Mesothelial cell of epicardium (in vitro differentiated cells): Measurements from ENCODE around the gene F8. TPM values are rescaled to one million over a fixed set of nuclear protein-coding genes. Genes with fewer than 3 reads are reported as not detected.

ENCODE experiments used
- DNase-seq, 2 experiments: peaks; one replicate each; pipeline ENCODE4 v3.0.0; 2021; ENCODE audit warnings: low spot score in 2 of 2; ENCODE audit not compliant: unreplicated experiment in 2 of 2
- H3K27ac Mint-ChIP-seq: 2 replicates; pipeline ENCODE4 v1.8.0; 2021; ENCODE audit warnings: mixed read lengths
- H3K27me3 Mint-ChIP-seq: 2 replicates; pipeline ENCODE4 v1.8.0; 2021; ENCODE audit warnings: low read depth, mixed read lengths
- H3K36me3 Mint-ChIP-seq: 2 replicates; pipeline ENCODE4 v1.8.0; 2021; ENCODE audit warnings: mixed read lengths
- H3K4me1 Mint-ChIP-seq: 2 replicates; pipeline ENCODE4 v1.8.0; 2021; ENCODE audit warnings: mixed read lengths
- H3K4me3 Mint-ChIP-seq: 2 replicates; pipeline ENCODE4 v1.8.0; 2021; ENCODE audit warnings: mild to moderate bottlenecking, moderate library complexity, mixed read lengths
- H3K9me3 Mint-ChIP-seq: 2 replicates; pipeline ENCODE4 v1.8.0; 2021; ENCODE audit warnings: mixed read lengths
- total RNA-seq: library from RNA; stranded (reverse); gene quantifications from 3 replicates; pipeline ENCODE4 v1.2.1, GENCODE V29; 2021
- TF ChIP-seq, protein P1 (sequence below): fragments of 200-600 bp; sonication (generic); IDR thresholded peaks from one replicate; pipeline ENCODE4 v1.5.0; 2021; ENCODE audit warnings: antibody characterized with exemption; ENCODE audit not compliant: unreplicated experiment

Gene F8
- total RNA-seq, 1 donor from 2014 or later: 3.9 TPM

DNA sequence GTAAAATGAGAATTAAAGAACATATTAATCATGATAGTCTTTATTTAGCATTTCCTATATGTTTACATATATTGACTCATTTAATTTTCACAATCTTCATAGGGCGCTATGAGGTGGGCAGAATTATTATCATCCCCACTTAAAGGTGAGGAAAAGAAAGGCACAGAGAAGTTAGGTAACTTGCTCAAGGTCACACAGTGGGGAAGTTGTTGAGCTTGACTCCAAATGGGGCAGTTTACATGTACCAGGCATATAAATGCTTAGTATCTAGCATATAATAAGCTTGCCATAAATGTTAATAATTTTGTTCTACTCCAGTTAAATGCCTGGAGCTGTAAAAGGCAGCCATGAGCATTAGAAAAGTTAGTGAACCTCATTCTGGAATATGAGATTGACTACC lies 46.9 kb upstream of the F8 start:
- Mint-ChIP-seq H3K4me3 (peak overlapping the region; percentile 76), H3K27ac (no peak overlapping the region), H3K9me3 (peaks cover 15% of the 10 kb centered on the region), H3K4me1 (peaks cover 18% of the 10 kb centered on the region), H3K36me3 (peaks cover 8% of the 10 kb centered on the region), H3K27me3 (no peaks in the 10 kb centered on the region)
- no peak for DNase-seq
- TF ChIP-seq, protein P1, sequence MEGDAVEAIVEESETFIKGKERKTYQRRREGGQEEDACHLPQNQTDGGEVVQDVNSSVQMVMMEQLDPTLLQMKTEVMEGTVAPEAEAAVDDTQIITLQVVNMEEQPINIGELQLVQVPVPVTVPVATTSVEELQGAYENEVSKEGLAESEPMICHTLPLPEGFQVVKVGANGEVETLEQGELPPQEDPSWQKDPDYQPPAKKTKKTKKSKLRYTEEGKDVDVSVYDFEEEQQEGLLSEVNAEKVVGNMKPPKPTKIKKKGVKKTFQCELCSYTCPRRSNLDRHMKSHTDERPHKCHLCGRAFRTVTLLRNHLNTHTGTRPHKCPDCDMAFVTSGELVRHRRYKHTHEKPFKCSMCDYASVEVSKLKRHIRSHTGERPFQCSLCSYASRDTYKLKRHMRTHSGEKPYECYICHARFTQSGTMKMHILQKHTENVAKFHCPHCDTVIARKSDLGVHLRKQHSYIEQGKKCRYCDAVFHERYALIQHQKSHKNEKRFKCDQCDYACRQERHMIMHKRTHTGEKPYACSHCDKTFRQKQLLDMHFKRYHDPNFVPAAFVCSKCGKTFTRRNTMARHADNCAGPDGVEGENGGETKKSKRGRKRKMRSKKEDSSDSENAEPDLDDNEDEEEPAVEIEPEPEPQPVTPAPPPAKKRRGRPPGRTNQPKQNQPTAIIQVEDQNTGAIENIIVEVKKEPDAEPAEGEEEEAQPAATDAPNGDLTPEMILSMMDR: no peak

DNA sequence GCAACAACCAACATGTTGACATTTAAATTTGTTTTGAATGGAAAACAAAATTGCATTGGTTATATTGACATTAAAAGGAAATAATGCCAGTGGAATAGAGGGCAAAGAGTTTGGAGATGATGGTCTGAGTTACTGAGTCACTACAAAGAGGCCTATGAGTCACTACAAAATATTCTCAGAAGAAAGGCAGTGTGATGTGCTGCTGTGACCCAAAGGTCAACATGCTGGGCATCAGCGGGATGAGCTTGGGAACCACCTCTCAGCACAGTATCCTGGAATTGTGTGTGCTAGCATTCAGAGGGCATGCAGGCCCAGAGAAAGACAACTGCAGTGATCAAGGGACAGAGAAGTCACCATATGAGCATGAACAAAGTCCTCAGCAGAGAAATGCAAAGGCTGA lies 45.6 kb upstream of the F8 start:
- DNase-seq: no peak

DNA sequence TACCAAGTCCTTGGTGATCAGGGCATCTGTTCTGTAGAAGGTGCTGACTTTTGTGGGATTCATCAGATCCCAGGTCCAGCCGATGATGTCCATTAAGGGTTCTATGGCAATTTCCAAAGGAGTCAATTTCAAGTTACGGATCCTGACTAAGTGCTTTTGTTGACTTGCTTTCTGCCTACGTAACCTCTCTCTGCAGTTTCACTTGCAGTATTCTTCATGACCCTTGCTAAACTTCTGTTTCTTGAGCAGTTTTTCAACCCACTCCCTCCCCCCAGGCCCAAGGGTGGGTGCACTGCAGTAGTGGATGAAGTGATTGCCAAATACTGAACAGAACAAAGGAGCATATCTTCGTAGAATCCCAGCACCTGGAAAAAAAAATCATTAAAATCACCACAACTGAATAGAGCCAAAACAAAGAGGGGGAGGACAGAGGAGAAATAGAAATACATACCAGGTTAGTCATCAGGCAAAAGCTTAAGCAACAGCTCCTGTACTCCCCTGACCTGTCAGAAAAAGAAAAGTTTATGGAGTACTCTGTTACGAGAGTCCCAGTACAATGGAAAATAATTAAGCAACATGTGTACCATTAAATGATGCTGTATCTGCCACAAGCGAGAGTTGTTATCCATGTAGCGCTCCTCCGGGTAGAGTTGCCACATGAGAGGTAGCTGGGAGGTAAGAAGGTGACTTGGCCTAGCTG lies 42.7 kb upstream of the F8 start:
- no peaks in the 10 kb centered on the region for H3K27me3 Mint-ChIP-seq
- no peak for DNase-seq
- H3K36me3 Mint-ChIP-seq: peaks cover 4% of the 10 kb centered on the region
- H3K9me3 Mint-ChIP-seq: peaks cover 4% of the 10 kb centered on the region
- H3K4me1 Mint-ChIP-seq: peaks cover 7% of the 10 kb centered on the region
- H3K4me3 Mint-ChIP-seq: no peak overlapping the region
- TF ChIP-seq, protein P1: no peak
- H3K27ac Mint-ChIP-seq: peak overlapping the region; percentile 35

More for the DNA sequence above, 45.6 kb upstream of the F8 start:
- peaks cover 5% of the 10 kb centered on the region for H3K9me3 Mint-ChIP-seq
- no peak overlapping the region for H3K4me3 Mint-ChIP-seq
- TF ChIP-seq, protein P1: no peak
- H3K27ac Mint-ChIP-seq: no peak overlapping the region
- peaks cover 17% of the 10 kb centered on the region for H3K4me1 Mint-ChIP-seq
- no peaks in the 10 kb centered on the region for H3K27me3 Mint-ChIP-seq
- H3K36me3 Mint-ChIP-seq: peaks cover 3% of the 10 kb centered on the region

DNA sequence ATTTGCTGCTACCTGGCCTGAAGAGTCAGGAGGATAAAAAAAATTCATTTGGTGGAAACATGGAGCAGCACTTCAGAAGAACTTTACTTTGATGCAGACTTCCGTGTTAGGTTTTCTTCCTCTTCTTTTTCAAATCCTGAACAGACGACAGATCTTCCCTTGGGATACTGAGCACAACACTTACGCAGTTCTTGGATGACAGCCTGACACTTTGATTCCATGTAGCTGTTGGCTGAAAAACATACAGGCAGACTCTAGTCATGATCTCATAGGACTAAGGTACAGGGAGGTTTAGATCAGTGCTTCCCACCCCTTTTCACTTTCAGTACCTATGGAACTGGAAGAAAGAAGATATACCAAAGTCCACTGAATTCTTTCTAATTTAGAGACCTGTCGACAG lies 39.2 kb upstream of the F8 start:
- Mint-ChIP-seq H3K4me3 (no peak overlapping the region), H3K27ac (no peak overlapping the region), H3K27me3 (no peaks in the 10 kb centered on the region), H3K4me1 (no peaks in the 10 kb centered on the region), H3K9me3 (peaks cover 4% of the 10 kb centered on the region), H3K36me3 (peaks cover 4% of the 10 kb centered on the region)
- no peak for DNase-seq
- TF ChIP-seq, protein P1: no peak

DNA sequence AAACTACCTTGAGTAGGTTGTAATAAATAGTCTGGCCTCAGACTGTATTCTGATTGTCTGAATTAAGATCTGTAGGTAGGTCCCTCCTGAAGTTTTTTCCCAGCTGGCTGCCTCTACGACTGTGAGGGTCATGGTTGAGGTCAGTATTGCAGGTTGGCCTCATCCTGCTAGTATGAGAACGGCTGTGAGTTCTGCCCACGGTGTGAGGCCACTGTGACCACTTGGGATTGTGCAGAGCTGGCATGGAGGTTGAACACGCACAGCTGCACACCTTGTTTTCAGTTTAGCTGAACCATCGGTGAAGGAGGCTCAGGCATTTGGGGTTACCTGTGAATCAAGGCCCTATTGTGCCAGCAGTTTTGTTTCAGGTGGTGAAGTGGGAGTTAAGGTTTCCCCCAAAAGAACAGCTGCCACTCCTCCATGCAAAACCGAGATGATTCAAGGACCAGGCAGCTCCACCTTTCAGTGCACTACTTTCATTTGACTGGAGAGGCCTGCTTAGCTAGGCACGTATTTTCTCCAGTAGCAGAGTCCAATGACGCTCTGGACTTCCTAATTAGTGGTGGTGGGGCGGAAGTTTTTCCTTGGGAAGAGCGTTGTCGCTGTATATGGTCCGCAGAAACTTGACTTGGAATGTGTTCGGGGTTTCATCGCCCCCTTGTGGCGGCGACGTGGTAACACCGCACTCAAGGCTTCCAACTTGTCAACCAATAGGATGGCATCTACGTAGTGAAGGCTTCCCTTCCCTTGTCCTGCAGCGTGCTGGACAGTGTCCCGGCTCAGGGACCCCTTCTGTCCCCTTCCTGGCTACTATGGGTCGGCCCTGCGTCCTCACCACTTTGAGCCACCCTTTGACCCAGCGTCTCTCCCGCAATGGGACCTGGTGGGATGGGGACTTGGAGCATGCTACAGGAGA lies 34.6 kb upstream of the F8 start:
- Mint-ChIP-seq H3K27me3 (no peaks in the 10 kb centered on the region), H3K36me3 (peaks cover 7% of the 10 kb centered on the region), H3K9me3 (peaks cover 8% of the 10 kb centered on the region), H3K4me3 (peak overlapping the region; percentile 46), H3K27ac (no peak overlapping the region), H3K4me1 (no peaks in the 10 kb centered on the region)
- DNase-seq: peak in 1 of 2 experiments; percentile 68
- TF ChIP-seq, protein P1: peak; percentile 85
